Measurements from ENCODE around the gene HNRNPC.

DNA sequence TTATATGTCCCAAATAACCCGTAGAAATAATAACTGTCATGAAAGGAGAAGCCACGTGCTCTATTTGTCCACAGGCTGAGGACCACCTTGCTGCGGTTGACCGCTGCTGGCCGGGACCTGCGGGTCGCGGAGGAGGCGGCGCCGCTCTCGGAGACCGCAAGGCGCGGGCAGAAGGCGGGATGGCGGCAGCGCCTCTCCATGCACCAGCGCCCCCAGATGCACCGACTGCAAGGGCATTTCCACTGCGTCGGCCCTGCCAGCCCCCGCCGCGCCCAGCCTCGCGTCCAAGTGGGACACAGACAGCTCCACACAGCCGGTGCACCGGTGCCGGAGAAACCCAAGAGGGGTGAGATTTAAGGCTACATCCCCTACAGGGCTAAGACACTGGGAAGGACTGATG, 31.6 kb upstream of the HNRNPC start:
- TF ChIP-seq CTCF (conservative IDR thresholded peaks at IDR 0.05; ENCODE audit: low read length) (0 out of 2 replicates have a peak, but pooled peaks have one; percentile 17), EZH2phosphoT487 (IDR thresholded peaks at IDR 0.05; ENCODE audit: borderline replicate concordance, low read depth, low read length) (no peak)

Data from OCI-LY7 (cell line).